Subcutaneous adipose tissue (tissue), 4 donors: ENCODE measurements around the gene BASP1. TPM values are rescaled to one million over a fixed set of nuclear protein-coding genes. Genes with fewer than 3 reads are reported as not detected.

Source experiments
- small RNA-seq: library from RNA; depleted of rRNA; stranded (forward); fragments of <200 nt; gene quantifications from one replicate; pipeline ENCODE3, GENCODE V24; 2016
- total RNA-seq, 4 donors: library from RNA; depleted of rRNA; stranded (reverse); fragments of >200 nt; gene quantifications; one replicate each; pipeline ENCODE4 v1.1.0, GENCODE V29; 2016
- TF ChIP-seq, protein P1 (sequence below): fragments of 450-650 bp; IDR thresholded peaks from one replicate; pipeline ENCODE4 v1.5.1; 2016; ENCODE audit warnings: low read depth, mild to moderate bottlenecking, control low read depth, antibody characterized with exemption, moderate library complexity

BASP1 gene
- total RNA-seq, 4 donors from 2014 or later = 15.3 to 80.7 (median 33.5) TPM

DNA sequence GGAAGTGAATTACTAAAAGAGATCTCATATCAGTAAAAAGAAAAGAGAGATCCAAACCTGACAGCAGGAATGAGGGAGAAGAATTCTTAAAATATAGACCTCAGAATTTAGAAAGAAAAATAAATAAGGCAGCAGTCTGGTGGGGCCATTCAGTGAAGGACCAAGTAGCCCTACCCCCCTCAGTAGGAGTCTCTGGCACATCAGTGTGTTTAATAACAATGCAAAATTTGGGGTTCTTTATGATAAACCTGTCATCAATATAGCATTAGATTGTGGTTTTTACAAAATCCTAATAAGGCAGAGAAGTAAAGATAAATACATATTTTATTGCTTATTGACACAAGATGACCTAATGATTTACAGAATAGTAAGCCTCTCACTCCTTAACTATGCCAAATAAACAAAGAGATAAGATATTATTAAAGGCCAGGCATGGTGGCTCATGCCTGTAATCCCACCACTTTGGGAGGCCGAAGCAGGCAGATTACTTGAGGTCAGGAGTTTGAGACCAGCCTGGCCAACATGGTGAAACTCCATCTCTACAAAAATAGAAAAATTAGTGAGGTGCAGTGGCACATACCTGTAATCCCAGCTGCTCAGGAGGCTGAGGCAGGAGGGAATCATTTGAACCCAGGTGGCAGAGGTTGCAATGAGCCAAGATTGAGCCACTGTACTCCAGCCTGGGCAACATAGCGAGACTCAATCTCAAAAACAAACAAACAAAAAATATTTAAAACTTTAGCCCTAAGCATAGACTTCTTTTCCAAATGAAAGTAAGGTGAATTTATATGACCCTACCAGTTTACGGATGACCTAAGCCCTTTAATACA is 108.6 kb downstream of the BASP1 start:
- TF ChIP-seq, protein P1, sequence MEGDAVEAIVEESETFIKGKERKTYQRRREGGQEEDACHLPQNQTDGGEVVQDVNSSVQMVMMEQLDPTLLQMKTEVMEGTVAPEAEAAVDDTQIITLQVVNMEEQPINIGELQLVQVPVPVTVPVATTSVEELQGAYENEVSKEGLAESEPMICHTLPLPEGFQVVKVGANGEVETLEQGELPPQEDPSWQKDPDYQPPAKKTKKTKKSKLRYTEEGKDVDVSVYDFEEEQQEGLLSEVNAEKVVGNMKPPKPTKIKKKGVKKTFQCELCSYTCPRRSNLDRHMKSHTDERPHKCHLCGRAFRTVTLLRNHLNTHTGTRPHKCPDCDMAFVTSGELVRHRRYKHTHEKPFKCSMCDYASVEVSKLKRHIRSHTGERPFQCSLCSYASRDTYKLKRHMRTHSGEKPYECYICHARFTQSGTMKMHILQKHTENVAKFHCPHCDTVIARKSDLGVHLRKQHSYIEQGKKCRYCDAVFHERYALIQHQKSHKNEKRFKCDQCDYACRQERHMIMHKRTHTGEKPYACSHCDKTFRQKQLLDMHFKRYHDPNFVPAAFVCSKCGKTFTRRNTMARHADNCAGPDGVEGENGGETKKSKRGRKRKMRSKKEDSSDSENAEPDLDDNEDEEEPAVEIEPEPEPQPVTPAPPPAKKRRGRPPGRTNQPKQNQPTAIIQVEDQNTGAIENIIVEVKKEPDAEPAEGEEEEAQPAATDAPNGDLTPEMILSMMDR = no peak

Small RNA genes lying within 50 kb of the gene (small RNA-seq; reads per million reads assigned to genes)
- not detected for gene RNU6-1003P
